Natural killer cell (primary cell): ENCODE measurements around the gene NSG2. TPM values are rescaled to one million over a fixed set of nuclear protein-coding genes. Genes with fewer than 3 reads are reported as not detected.

ENCODE experiments used
- ATAC-seq, 3 donors: fragments of 150-1000 bp in 2 of 3; fragments of 200-7000 bp in 1 of 3; cut with Tn5 transposase; 1 replicate in 1 of 3; 2 replicates in 2 of 3; pipeline ENCODE4 v1.10.0; 2021; ENCODE audit warnings: mild to moderate bottlenecking in 2 of 3, moderate library complexity in 2 of 3
- DNase-seq, 2 donors: peaks; one replicate each; pipeline versions ENCODE4 v3.0.0 to v3.0.0-alpha.2; 2013 to 2021; ENCODE audit warnings: mixed read lengths in 1 of 2
- H3K27ac ChIP-seq: one replicate; pipeline ENCODE4 v1.5.1; 2013; ENCODE audit warnings: mild to moderate bottlenecking, low read length
- H3K27me3 ChIP-seq: one replicate; pipeline ENCODE4 v1.6.1; 2013; ENCODE audit warnings: low read length; ENCODE audit not compliant: control insufficient read depth, insufficient read depth
- H3K36me3 ChIP-seq: one replicate; pipeline ENCODE4 v1.6.1; 2013; ENCODE audit warnings: low read length; ENCODE audit not compliant: control insufficient read depth, insufficient read depth
- H3K4me1 ChIP-seq: one replicate; pipeline ENCODE4 v1.6.1; 2013; ENCODE audit warnings: low read length; ENCODE audit not compliant: control insufficient read depth, insufficient read depth
- H3K4me3 ChIP-seq: one replicate; pipeline ENCODE4 v1.5.1; 2013; ENCODE audit warnings: low read length
- H3K9me3 ChIP-seq: one replicate; pipeline ENCODE4 v1.6.1; 2013; ENCODE audit warnings: low read length; ENCODE audit not compliant: control insufficient read depth, insufficient read depth
- H3K27ac Mint-ChIP-seq, 2 donors: one replicate each; pipeline ENCODE4 v1.8.0; 2022; ENCODE audit warnings: mild to moderate bottlenecking in 2 of 2, mixed read lengths in 2 of 2, moderate library complexity in 1 of 2
- H3K27me3 Mint-ChIP-seq, 2 donors: one replicate each; pipeline ENCODE4 v1.8.0; 2022; ENCODE audit warnings: low read depth in 2 of 2, mixed read lengths in 2 of 2
- H3K36me3 Mint-ChIP-seq: one replicate; pipeline ENCODE4 v1.8.0; 2022; ENCODE audit warnings: mixed read lengths
- H3K4me1 Mint-ChIP-seq, 2 donors: one replicate each; pipeline ENCODE4 v1.8.0; 2022; ENCODE audit warnings: mixed read lengths in 2 of 2
- H3K4me3 Mint-ChIP-seq: one replicate; pipeline ENCODE4 v1.8.0; 2022; ENCODE audit warnings: mild to moderate bottlenecking, moderate library complexity, mixed read lengths
- H3K9me3 Mint-ChIP-seq, 2 donors: one replicate each; pipeline ENCODE4 v1.8.0; 2022; ENCODE audit warnings: mixed read lengths in 2 of 2
- CTCF ChIP-seq: fragments of 200-600 bp; IDR thresholded peaks from one replicate; pipeline ENCODE4 v1.8.0; 2022; ENCODE audit warnings: antibody characterized with exemption
- WGBS: methylation state at CpG from one replicate; pipeline ENCODE4 v1.1.7; 2013; ENCODE audit warnings: missing lambda C conversion rate; ENCODE audit not compliant: insufficient coverage; 5-methylcytosine and 5-hydroxymethylcytosine counted together
- intact Hi-C: fragments of 100-400 bp; cut with micrococcal nuclease; formaldehyde crosslinking; loops from one replicate; pipeline ENCODE4 v1.14.2; 2022
- total RNA-seq, 4 donors: library from RNA; stranded (reverse); fragments of 120-200 nt in 1 of 4; gene quantifications; one replicate each; pipeline versions ENCODE4 v1.2.3 to v1.2.4, GENCODE V29; 2013 to 2022

NSG2 gene
- total RNA-seq, 3 donors from 2014 or later (not counting 1 experiment from before 2014, with no cell fraction given), result not detected

GRCh38 chr5:174087783-174088182 is 42.3 kb downstream of the NSG2 start:
- no peak for TF ChIP-seq CTCF
- H3K27ac ChIP-seq, result no peak overlapping the region
- 100% methylated on average over 1 of the region's 1 CpG for WGBS

GRCh38 chr5:174090129-174090528 is 44.6 kb downstream of the NSG2 start:
- H3K4me3 ChIP-seq, result no peak overlapping the region
- no peaks in the 10 kb centered on the region for H3K4me1 Mint-ChIP-seq
- no peaks in the 10 kb centered on the region for H3K27me3 ChIP-seq
- no peaks in the 10 kb centered on the region for H3K36me3 Mint-ChIP-seq
- no peaks in the 10 kb centered on the region for H3K36me3 ChIP-seq
- H3K27me3 Mint-ChIP-seq, result peaks cover 3 to 14% of the 10 kb centered on the region in 2 donors
- intact Hi-C loops, result no loop called here
- no peak for TF ChIP-seq CTCF
- H3K27ac ChIP-seq, result no peak overlapping the region
- DNase-seq (no peak), ATAC-seq (no peak)
- 88% methylated on average over 10 of the region's 10 CpGs for WGBS
- H3K9me3 Mint-ChIP-seq, result no peaks in the 10 kb centered on the region
- H3K4me3 Mint-ChIP-seq, result no peak overlapping the region
- H3K27ac Mint-ChIP-seq, result no peak overlapping the region
- no peaks in the 10 kb centered on the region for H3K4me1 ChIP-seq
- no peaks in the 10 kb centered on the region for H3K9me3 ChIP-seq

More at GRCh38 chr5:174087783-174088182, 42.3 kb downstream of the NSG2 start:
- DNase-seq (no peak), ATAC-seq (no peak)
- intact Hi-C loops, result no loop called here
- no peak overlapping the region for H3K4me3 ChIP-seq
- no peaks in the 10 kb centered on the region for H3K4me1 ChIP-seq
- no peaks in the 10 kb centered on the region for H3K9me3 ChIP-seq
- no peaks in the 10 kb centered on the region for H3K27me3 ChIP-seq
- H3K4me3 Mint-ChIP-seq, result no peak overlapping the region
- H3K36me3 ChIP-seq, result no peaks in the 10 kb centered on the region
- H3K27ac Mint-ChIP-seq, result no peak overlapping the region
- no peaks in the 10 kb centered on the region for H3K9me3 Mint-ChIP-seq
- no peaks in the 10 kb centered on the region for H3K4me1 Mint-ChIP-seq
- H3K27me3 Mint-ChIP-seq, result peaks cover 7 to 14% of the 10 kb centered on the region in 2 donors
- H3K36me3 Mint-ChIP-seq, result no peaks in the 10 kb centered on the region

GRCh38 chr5:174093123-174093522 is 47.6 kb downstream of the NSG2 start:
- Mint-ChIP-seq H3K4me3 (no peak overlapping the region), H3K27me3 (peaks cover 3 to 14% of the 10 kb centered on the region in 2 donors), H3K36me3 (no peaks in the 10 kb centered on the region), H3K9me3 (no peaks in the 10 kb centered on the region), H3K4me1 (no peaks in the 10 kb centered on the region), H3K27ac (no peak overlapping the region)
- no peaks in the 10 kb centered on the region for H3K27me3 ChIP-seq
- H3K27ac ChIP-seq, result no peak overlapping the region
- no peak for TF ChIP-seq CTCF
- ATAC-seq (no peak), DNase-seq (no peak)
- no peaks in the 10 kb centered on the region for H3K4me1 ChIP-seq
- intact Hi-C loops, result no loop called here
- no peaks in the 10 kb centered on the region for H3K9me3 ChIP-seq
- H3K4me3 ChIP-seq, result no peak overlapping the region
- H3K36me3 ChIP-seq, result no peaks in the 10 kb centered on the region
- WGBS, result 79% methylated on average over 5 of the region's 5 CpGs

- Mint-ChIP-seq H3K27me3 (peaks cover 3 to 14% of the 10 kb centered on the region in 2 donors), H3K4me3 (no peak overlapping the region), H3K36me3 (no peaks in the 10 kb centered on the region), H3K9me3 (no peaks in the 10 kb centered on the region), H3K27ac (no peak overlapping the region), H3K4me1 (no peaks in the 10 kb centered on the region)
- no peak overlapping the region for H3K4me3 ChIP-seq
- DNase-seq, result no peak
- no peak for TF ChIP-seq CTCF
- WGBS, result 64% methylated on average over 10 of the region's 10 CpGs
- no peaks in the 10 kb centered on the region for H3K27me3 ChIP-seq
- intact Hi-C loops, result no loop called here
- no peak overlapping the region for H3K27ac ChIP-seq
- no peaks in the 10 kb centered on the region for H3K4me1 ChIP-seq
- H3K9me3 ChIP-seq, result no peaks in the 10 kb centered on the region
- no peaks in the 10 kb centered on the region for H3K36me3 ChIP-seq
- no peak for ATAC-seq
Observed at GRCh38 chr5:174094857-174095606, 49.5 kb downstream of the NSG2 start.
